C4-2B (cell line): Measurements from ENCODE around the gene PARP15.

Experiments
- ZFX ChIP-seq: fragments of 450-650 bp; IDR thresholded peaks from 2 replicates; pipeline ENCODE4 v1.6.1; 2017
- TF ChIP-seq, protein P1 (sequence below): fragments of 450-650 bp; conservative IDR thresholded peaks from 2 replicates; pipeline ENCODE4 v1.5.1; 2017; ENCODE audit warnings: mild to moderate bottlenecking

DNA sequence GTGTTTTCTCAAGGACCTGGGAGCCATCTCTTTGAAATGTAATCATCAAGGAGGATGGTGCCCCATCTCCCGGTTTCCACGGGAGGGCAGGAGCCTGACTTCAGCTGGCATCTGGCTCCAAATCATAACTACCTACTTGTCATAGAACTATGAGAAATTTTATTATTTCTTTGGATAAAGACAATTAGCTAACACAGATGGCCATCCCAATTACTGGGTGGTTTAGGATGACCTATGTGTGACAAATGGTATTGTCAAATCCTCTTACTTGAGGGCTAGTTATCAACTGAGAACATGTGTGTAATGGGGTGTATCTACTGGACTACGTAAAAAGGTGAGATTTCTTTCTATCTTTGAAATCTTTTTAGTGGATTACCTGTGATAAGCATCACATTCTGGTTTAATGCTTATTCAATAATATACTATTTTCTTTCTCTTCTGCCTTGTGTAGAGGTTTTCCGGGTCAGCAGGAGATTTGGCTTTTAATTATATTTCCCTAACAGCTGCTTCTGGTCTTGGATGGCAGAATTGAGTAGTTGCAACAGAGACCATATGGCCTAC, 87.9 kb downstream of the PARP15 start:
- TF ChIP-seq, protein P1, sequence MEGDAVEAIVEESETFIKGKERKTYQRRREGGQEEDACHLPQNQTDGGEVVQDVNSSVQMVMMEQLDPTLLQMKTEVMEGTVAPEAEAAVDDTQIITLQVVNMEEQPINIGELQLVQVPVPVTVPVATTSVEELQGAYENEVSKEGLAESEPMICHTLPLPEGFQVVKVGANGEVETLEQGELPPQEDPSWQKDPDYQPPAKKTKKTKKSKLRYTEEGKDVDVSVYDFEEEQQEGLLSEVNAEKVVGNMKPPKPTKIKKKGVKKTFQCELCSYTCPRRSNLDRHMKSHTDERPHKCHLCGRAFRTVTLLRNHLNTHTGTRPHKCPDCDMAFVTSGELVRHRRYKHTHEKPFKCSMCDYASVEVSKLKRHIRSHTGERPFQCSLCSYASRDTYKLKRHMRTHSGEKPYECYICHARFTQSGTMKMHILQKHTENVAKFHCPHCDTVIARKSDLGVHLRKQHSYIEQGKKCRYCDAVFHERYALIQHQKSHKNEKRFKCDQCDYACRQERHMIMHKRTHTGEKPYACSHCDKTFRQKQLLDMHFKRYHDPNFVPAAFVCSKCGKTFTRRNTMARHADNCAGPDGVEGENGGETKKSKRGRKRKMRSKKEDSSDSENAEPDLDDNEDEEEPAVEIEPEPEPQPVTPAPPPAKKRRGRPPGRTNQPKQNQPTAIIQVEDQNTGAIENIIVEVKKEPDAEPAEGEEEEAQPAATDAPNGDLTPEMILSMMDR: no peak
- TF ChIP-seq ZFX: no peak
